Smooth muscle cell (in vitro differentiated cells): ENCODE measurements around the gene CILP. TPM values are rescaled to one million over a fixed set of nuclear protein-coding genes. Genes with fewer than 3 reads are reported as not detected.

ENCODE experiments used
- DNase-seq: peaks from one replicate; lab custom pipeline; 2025; ENCODE audit not compliant: unreplicated experiment; lab: John Stamatoyannopoulos, UW
- H2AFZ ChIP-seq: fragments of 200-600 bp; sonication (generic); 2 replicates; pipeline ENCODE4 v1.6.0; 2016; ENCODE audit warnings: antibody characterized with exemption, low read depth, mild to moderate bottlenecking
- H3F3A ChIP-seq: fragments of 200-600 bp; sonication (generic); 2 replicates; pipeline ENCODE4 v1.6.0; 2017; ENCODE audit warnings: antibody characterized with exemption, low read depth
- H3K27ac ChIP-seq: fragments of 200-600 bp; sonication (generic); 2 replicates; pipeline ENCODE4 v1.5.1; 2016; ENCODE audit warnings: low read depth, mild to moderate bottlenecking
- H3K27me3 ChIP-seq: fragments of 200-600 bp; sonication (generic); 2 replicates; pipeline ENCODE4 v1.6.1; 2016; ENCODE audit warnings: low read depth, mild to moderate bottlenecking
- H3K36me3 ChIP-seq: fragments of 200-600 bp; sonication (generic); 2 replicates; pipeline ENCODE4 v1.5.1; 2016; ENCODE audit warnings: low read depth
- H3K4me1 ChIP-seq: fragments of 200-600 bp; sonication (generic); 2 replicates; pipeline ENCODE4 v1.5.1; 2016; ENCODE audit warnings: low read depth
- H3K4me2 ChIP-seq: fragments of 200-600 bp; sonication (generic); 2 replicates; pipeline ENCODE4 v1.6.0; 2016; ENCODE audit warnings: mild to moderate bottlenecking
- H3K4me3 ChIP-seq: fragments of 200-600 bp; sonication (generic); 2 replicates; pipeline ENCODE4 v1.5.1; 2016; ENCODE audit warnings: mild to moderate bottlenecking
- H3K79me2 ChIP-seq: fragments of 200-600 bp; sonication (generic); 2 replicates; pipeline ENCODE4 v1.6.0; 2016; ENCODE audit warnings: low read depth, mild to moderate bottlenecking
- H3K9ac ChIP-seq: fragments of 200-600 bp; sonication (generic); 2 replicates; pipeline ENCODE4 v1.6.0; 2016; ENCODE audit warnings: low read depth
- H3K9me3 ChIP-seq: fragments of 200-600 bp; sonication (generic); replicated peaks from 2 replicates; pipeline ENCODE4 v1.5.1; 2016; ENCODE audit warnings: low read depth
- H4K20me1 ChIP-seq: fragments of 200-600 bp; sonication (generic); 2 replicates; pipeline ENCODE4 v1.6.0; 2016; ENCODE audit warnings: low read depth
- CTCF ChIP-seq: fragments of 200-600 bp; sonication (generic); IDR thresholded peaks from 2 replicates; pipeline ENCODE4 v1.5.1; 2017; ENCODE audit warnings: borderline replicate concordance, mild to moderate bottlenecking, antibody characterized with exemption; ENCODE audit not compliant: insufficient read depth, poor library complexity, severe bottlenecking
- WGBS: methylation state at CpG from one replicate; pipeline ENCODE4 v1.1.7; 2016; ENCODE audit warnings: low lambda C conversion rate; 5-methylcytosine and 5-hydroxymethylcytosine counted together
- polyA plus RNA-seq: library from polyadenylated mRNA; unstranded; fragments of >200 nt; fragmentation: Nextera tagmentation; extraction: Ambion mirVana; gene quantifications from 2 replicates; pipeline ENCODE4 v1.2.1, GENCODE V29; 2016
- total RNA-seq: library from RNA; depleted of rRNA; stranded (reverse); fragments of >200 nt; gene quantifications from 2 replicates; pipeline ENCODE4 v1.2.3, GENCODE V29; 2014

The CILP gene
- total RNA-seq: 84.4 and 114 TPM in 2 replicates
- 87.9 and 125 TPM in 2 replicates for polyA plus RNA-seq

DNA sequence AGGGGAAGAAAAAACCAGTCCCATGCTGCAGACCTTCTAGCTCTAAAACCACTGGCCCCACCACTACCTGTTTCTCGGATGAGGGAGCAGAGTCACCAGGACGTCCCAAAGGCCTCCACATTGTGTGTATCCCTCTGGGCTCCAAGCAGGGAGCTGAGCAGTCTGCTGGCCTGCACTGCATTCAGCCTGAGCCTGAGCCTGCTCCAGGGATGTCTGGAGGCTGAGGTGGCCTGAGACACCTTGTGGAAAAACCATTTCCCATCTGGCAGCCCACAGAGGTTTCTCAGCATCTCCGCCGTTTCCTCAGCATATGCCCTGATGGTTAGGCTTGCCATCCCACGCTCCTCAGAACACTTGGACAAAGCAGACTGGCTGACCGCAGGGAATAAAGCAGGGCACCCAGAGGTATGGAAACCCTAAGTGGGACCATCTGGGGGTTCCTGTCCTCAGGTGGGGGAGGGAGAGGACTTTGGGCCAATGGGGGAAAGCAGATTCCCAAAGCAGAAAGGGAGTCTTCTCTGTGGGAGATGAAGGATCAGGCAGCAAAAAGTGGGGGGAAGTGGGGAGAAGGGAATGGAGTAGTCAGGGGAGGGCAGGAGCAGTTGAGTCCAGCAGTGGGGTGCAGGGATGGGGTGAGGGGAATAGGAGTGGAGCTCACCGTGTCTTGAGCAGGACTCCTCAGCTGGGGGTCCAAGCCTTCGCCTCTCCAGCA is at the start of gene CILP:
Gene CILP (minus strand): TSS at position 704 of the 712 bp plus-strand sequence. CDS start 1,718 bp downstream, outside the sequence.
- peak within 1 kb of the TSS; percentile 74 for H3K4me2 ChIP-seq
- H3K9ac ChIP-seq: no peak within 1 kb of the TSS
- peaks cover 4% of the 10 kb centered on the region for H3F3A ChIP-seq
- no peak within 1 kb of the TSS for H3K4me3 ChIP-seq
- H3K27ac ChIP-seq: peak within 1 kb of the TSS; percentile 65
- TF ChIP-seq CTCF: no peak
- no peaks in the 10 kb centered on the region for H3K9me3 ChIP-seq
- peaks cover 34% of the 10 kb centered on the region for H3K4me1 ChIP-seq
- H3K27me3 ChIP-seq: no peaks in the 10 kb centered on the region
- no peaks in the 10 kb centered on the region for H4K20me1 ChIP-seq
- peak within 1 kb of the TSS; percentile 61 for H2AFZ ChIP-seq
- WGBS: 69% methylated on average over 8 of the region's 8 CpGs
- no peaks in the 10 kb centered on the region for H3K36me3 ChIP-seq
- DNase-seq: no peak
- no peaks in the 10 kb centered on the region for H3K79me2 ChIP-seq

GRCh38 chr15:65260968-65261367 is 49.7 kb upstream of the CILP start:
- WGBS: 93% methylated on average over 6 of the region's 6 CpGs
- H3K27ac ChIP-seq: no peak overlapping the region
- no peaks in the 10 kb centered on the region for H3K36me3 ChIP-seq
- H2AFZ ChIP-seq: no peak overlapping the region
- H3K9ac ChIP-seq: no peak overlapping the region
- H3K9me3 ChIP-seq: no peaks in the 10 kb centered on the region
- no peaks in the 10 kb centered on the region for H4K20me1 ChIP-seq
- no peak for TF ChIP-seq CTCF
- H3K79me2 ChIP-seq: no peaks in the 10 kb centered on the region
- H3F3A ChIP-seq: peaks cover 15% of the 10 kb centered on the region
- no peak overlapping the region for H3K4me2 ChIP-seq
- no peaks in the 10 kb centered on the region for H3K27me3 ChIP-seq
- DNase-seq: no peak
- H3K4me1 ChIP-seq: no peaks in the 10 kb centered on the region
- H3K4me3 ChIP-seq: no peak overlapping the region

GRCh38 chr15:65259367-65259797 is 48.1 kb upstream of the CILP start:
- H3K9me3 ChIP-seq: no peaks in the 10 kb centered on the region
- no peak overlapping the region for H2AFZ ChIP-seq
- H3K4me2 ChIP-seq: no peak overlapping the region
- H3K27ac ChIP-seq: peak overlapping the region; percentile 75
- H3K27me3 ChIP-seq: no peaks in the 10 kb centered on the region
- H3F3A ChIP-seq: peaks cover 15% of the 10 kb centered on the region
- no peak overlapping the region for H3K9ac ChIP-seq
- H3K36me3 ChIP-seq: no peaks in the 10 kb centered on the region
- H4K20me1 ChIP-seq: no peaks in the 10 kb centered on the region
- TF ChIP-seq CTCF: no peak
- H3K4me3 ChIP-seq: no peak overlapping the region
- H3K4me1 ChIP-seq: no peaks in the 10 kb centered on the region
- 56% methylated on average over 7 of the region's 7 CpGs for WGBS
- H3K79me2 ChIP-seq: no peaks in the 10 kb centered on the region
- no peak for DNase-seq
